ENCODE measurements around the gene FILIP1. TPM values are rescaled to one million over a fixed set of nuclear protein-coding genes. Genes with fewer than 3 reads are reported as not detected.
"Not testable (repeated sequence)": the region's sequence is repeated elsewhere in the genome, so short reads cannot be mapped to it uniquely, and the experiment has no call there.

Gene FILIP1
- total and polyA plus RNA-seq, 9 donors = 20.3 to 49.0 (median 42.4) TPM

DNA sequence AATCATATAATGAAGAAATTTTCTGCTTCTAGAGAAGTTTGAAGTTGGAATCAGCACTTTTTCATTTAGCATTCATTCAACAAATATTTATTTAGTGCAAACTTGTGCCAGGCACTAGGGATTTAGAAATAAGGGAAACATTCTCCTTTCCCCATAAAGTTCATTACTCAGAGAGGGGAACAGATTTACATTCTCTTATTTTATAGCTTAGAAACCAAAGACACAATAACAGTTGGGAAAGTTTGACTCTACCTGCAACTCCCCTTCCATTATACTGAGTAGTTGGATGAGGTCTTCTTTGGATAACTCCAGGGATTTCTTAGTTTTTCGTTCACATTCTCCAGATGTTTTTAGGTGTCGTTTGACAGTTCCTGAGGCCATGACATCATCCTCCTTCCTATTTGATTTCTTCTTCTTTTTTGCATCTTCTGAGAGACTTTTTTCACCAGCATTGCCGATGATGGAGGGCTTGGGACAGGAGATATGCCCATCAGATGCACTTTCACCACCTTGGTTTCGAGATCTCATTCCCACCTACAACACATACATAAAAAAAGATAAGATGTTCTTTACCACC, 79.1 kb downstream of the FILIP1 start:
- Histone ChIP-seq H3K4me3 (ENCODE audit: low read length) (no peak overlapping the region), H3K27ac (ENCODE audit: low read length) (no peak overlapping the region), H3K36me3 (ENCODE audit: control insufficient read depth, insufficient read depth, low read length) (peaks cover 6% of the 10 kb centered on the region), H3K9me3 (replicated peaks; ENCODE audit: control insufficient read depth, low read depth, low read length) (peaks cover 2% of the 10 kb centered on the region), H3K4me1 (ENCODE audit: control insufficient read depth, insufficient read depth, low read length) (no peaks in the 10 kb centered on the region), H3K27me3 (ENCODE audit: control insufficient read depth, insufficient read depth, low read length) (no peaks in the 10 kb centered on the region)
- no CpG with 5 or more reads among the region's 4 CpGs for WGBS (ENCODE audit: insufficient coverage)
- DNase-seq = no peak

DNA sequence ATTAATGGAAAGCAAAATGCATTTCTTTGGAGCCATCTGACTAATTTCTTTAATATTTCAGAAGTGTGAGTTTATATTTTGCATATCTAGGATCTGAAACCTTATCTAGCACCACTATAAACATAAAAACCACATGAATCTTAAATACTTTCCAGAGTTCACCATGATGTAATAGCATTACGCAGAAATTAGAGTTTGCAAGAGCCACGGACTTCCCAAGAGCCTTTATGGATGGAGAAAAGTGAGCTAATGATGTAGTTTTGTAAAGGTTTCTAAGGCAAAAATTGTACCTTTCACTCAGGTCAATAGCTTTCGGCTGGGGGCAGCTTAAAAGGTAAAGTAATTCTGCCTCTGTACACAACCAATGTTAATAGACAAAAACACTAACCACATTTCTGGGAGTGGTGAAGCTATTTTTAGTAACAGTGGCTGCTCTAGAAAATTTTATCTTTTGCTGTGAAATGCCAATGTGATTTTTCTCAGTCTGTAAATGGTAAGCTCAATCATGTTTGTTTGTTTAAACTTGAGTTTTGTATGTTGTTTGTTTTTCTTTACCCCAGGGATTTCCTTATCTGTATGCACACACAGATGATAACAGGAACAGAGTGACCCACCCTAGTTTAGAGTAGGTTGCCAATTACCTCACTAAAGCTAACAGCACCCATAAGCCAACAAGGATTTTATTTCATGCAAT, 80.5 kb downstream of the FILIP1 start:
- Histone ChIP-seq H3K9me3 (replicated peaks; ENCODE audit: control insufficient read depth, low read depth, low read length) (peaks cover 2% of the 10 kb centered on the region), H3K27me3 (ENCODE audit: control insufficient read depth, insufficient read depth, low read length) (no peaks in the 10 kb centered on the region), H3K36me3 (ENCODE audit: control insufficient read depth, insufficient read depth, low read length) (peaks cover 6% of the 10 kb centered on the region), H3K27ac (ENCODE audit: low read length) (no peak overlapping the region), H3K4me3 (ENCODE audit: low read length) (no peak overlapping the region), H3K4me1 (ENCODE audit: control insufficient read depth, insufficient read depth, low read length) (no peaks in the 10 kb centered on the region)
- DNase-seq = no peak
- 51% methylated on average over 2 of the region's 3 CpGs for WGBS (ENCODE audit: insufficient coverage)

DNA sequence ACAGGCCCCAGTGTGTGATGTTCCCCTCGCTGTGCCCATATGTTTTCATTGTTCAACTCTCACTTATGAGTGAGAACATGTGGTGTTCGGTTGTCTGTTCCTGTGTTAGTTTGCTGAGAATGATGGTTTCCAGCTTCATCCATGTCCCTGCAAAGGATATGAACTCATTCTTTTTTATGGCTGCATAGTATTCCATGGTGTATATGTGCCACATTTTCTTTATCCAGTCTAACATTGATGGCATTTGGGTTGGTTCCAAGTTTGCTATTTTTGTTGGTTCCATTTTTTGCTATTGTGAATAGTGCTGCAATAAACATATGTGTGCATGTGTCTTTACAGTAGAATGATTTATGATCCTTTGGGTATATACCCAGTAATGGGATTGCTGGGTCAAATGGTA, 83.0 kb downstream of the FILIP1 start:
- WGBS (ENCODE audit: insufficient coverage) = no CpG with 5 or more reads among the region's 2 CpGs
- H3K9me3 ChIP-seq (replicated peaks; ENCODE audit: control insufficient read depth, low read depth, low read length); H3K27me3 ChIP-seq (ENCODE audit: control insufficient read depth, insufficient read depth, low read length); H3K4me1 ChIP-seq (ENCODE audit: control insufficient read depth, insufficient read depth, low read length); H3K4me3 ChIP-seq (ENCODE audit: low read length); H3K36me3 ChIP-seq (ENCODE audit: control insufficient read depth, insufficient read depth, low read length); DNase-seq; H3K27ac ChIP-seq (ENCODE audit: low read length): not testable (repeated sequence)

DNA sequence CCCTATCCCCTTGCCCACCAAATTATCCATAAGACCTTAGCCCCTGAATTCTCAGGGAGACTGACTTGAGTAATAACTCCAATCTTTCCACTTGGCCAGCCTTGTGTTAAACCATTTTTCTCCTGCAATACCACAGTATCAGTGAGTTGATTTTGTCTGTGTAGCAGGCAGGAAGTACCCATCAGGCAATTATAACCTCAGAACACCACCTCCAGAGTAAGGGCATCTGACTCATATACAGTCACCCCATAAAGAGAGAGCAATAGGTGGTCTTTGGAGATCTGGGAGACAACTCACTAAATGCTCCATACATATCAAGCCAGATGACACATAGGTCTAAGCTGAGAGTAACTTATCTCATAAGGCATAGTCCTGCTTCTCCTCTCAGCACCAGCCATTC, 83.7 kb downstream of the FILIP1 start:
- no peak for DNase-seq
- H3K4me1 ChIP-seq (ENCODE audit: control insufficient read depth, insufficient read depth, low read length) = no peaks in the 10 kb centered on the region
- H3K36me3 ChIP-seq (ENCODE audit: control insufficient read depth, insufficient read depth, low read length) = peaks cover 6% of the 10 kb centered on the region
- peaks cover 2% of the 10 kb centered on the region for H3K9me3 ChIP-seq (replicated peaks; ENCODE audit: control insufficient read depth, low read depth, low read length)
- no peaks in the 10 kb centered on the region for H3K27me3 ChIP-seq (ENCODE audit: control insufficient read depth, insufficient read depth, low read length)
- H3K4me3 ChIP-seq (ENCODE audit: low read length) = no peak overlapping the region
- no peak overlapping the region for H3K27ac ChIP-seq (ENCODE audit: low read length)

DNA sequence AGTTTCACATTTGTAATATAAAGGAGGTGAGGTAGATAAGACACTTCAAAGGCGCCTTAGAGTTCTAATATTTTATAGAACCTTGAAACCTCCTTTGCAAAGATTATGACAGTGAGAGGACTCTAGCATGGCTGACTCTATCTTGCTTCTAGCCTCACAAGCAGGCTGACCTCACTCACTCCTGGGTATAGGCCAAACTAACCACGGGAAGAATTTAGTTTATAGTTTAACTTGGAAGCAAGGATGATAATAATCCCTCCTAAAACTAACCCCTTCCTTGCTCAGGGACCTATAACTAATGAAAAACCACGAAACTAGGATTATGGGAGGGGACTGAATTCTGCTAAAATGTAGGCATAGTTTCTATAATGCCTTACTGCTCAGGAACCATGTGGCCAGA, 84.3 kb downstream of the FILIP1 start:
- Histone ChIP-seq H3K36me3 (ENCODE audit: control insufficient read depth, insufficient read depth, low read length) (peaks cover 3% of the 10 kb centered on the region), H3K9me3 (replicated peaks; ENCODE audit: control insufficient read depth, low read depth, low read length) (peaks cover 2% of the 10 kb centered on the region), H3K27me3 (ENCODE audit: control insufficient read depth, insufficient read depth, low read length) (no peaks in the 10 kb centered on the region), H3K4me3 (ENCODE audit: low read length) (no peak overlapping the region), H3K27ac (ENCODE audit: low read length) (no peak overlapping the region), H3K4me1 (ENCODE audit: control insufficient read depth, insufficient read depth, low read length) (no peaks in the 10 kb centered on the region)
- WGBS (ENCODE audit: insufficient coverage) = no CpG with 5 or more reads among the region's 3 CpGs
- peak; percentile 55 for DNase-seq

DNA sequence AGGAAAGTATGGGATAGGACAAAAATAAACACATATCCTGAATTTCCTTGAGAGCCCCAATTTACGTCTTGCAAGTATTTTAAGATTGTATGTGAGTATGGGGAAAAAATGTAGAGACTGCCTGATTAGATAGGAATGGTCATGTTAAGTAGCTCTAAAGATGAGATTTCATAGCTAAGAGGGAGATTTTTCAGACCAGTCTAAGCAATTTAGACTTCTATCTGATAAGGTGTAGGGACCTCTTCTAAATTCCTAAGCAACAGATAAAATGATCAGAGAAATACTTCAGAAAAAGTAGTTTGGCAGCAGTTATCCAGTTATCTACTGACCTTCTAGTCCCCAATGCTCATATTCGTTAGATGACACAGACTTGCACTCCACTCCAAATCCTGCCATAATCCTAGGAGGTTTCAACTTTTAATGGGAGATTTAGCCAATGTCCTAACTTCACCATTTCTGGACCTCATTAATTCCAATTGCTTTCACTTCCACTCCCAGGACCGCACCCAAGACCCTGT, 90.0 kb downstream of the FILIP1 start:
- H3K27ac ChIP-seq (ENCODE audit: low read length) = no peak overlapping the region
- H3K27me3 ChIP-seq (ENCODE audit: control insufficient read depth, insufficient read depth, low read length) = no peaks in the 10 kb centered on the region
- no peaks in the 10 kb centered on the region for H3K36me3 ChIP-seq (ENCODE audit: control insufficient read depth, insufficient read depth, low read length)
- H3K4me3 ChIP-seq (ENCODE audit: low read length) = no peak overlapping the region
- 50% methylated on average over 1 of the region's 3 CpGs for WGBS (ENCODE audit: insufficient coverage)
- H3K9me3 ChIP-seq (replicated peaks; ENCODE audit: control insufficient read depth, low read depth, low read length) = no peaks in the 10 kb centered on the region
- DNase-seq = no peak
- H3K4me1 ChIP-seq (ENCODE audit: control insufficient read depth, insufficient read depth, low read length) = peaks cover 3% of the 10 kb centered on the region

DNA sequence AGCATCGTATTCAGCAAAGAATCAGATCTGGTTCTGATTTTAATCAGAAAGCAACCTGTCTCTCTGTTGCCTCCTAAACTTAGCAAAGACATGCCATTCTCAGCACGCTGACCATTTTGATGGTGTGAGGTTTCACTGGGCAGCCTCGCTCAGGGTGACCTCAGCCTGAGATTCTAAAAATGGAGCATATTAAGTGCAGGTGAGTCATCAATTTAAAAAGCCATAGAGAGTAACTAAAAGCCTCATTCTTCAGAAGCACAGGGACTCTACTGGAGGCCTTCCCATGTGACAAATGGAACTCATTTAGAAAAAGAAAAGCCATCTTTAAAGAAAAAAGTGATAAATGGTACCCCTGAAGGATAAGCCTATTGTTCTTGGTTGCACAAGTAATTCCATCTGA, 91.3 kb downstream of the FILIP1 start:
- Histone ChIP-seq H3K36me3 (ENCODE audit: control insufficient read depth, insufficient read depth, low read length) (no peaks in the 10 kb centered on the region), H3K27ac (ENCODE audit: low read length) (peak overlapping the region; percentile 48), H3K4me3 (ENCODE audit: low read length) (no peak overlapping the region), H3K9me3 (replicated peaks; ENCODE audit: control insufficient read depth, low read depth, low read length) (no peaks in the 10 kb centered on the region), H3K27me3 (ENCODE audit: control insufficient read depth, insufficient read depth, low read length) (no peaks in the 10 kb centered on the region), H3K4me1 (ENCODE audit: control insufficient read depth, insufficient read depth, low read length) (peaks cover 3% of the 10 kb centered on the region)
- whole genome bisulfite sequencing (ENCODE audit: insufficient coverage) = no CpG with 5 or more reads among the region's 3 CpGs
- DNase-seq = peak; percentile 87

DNA sequence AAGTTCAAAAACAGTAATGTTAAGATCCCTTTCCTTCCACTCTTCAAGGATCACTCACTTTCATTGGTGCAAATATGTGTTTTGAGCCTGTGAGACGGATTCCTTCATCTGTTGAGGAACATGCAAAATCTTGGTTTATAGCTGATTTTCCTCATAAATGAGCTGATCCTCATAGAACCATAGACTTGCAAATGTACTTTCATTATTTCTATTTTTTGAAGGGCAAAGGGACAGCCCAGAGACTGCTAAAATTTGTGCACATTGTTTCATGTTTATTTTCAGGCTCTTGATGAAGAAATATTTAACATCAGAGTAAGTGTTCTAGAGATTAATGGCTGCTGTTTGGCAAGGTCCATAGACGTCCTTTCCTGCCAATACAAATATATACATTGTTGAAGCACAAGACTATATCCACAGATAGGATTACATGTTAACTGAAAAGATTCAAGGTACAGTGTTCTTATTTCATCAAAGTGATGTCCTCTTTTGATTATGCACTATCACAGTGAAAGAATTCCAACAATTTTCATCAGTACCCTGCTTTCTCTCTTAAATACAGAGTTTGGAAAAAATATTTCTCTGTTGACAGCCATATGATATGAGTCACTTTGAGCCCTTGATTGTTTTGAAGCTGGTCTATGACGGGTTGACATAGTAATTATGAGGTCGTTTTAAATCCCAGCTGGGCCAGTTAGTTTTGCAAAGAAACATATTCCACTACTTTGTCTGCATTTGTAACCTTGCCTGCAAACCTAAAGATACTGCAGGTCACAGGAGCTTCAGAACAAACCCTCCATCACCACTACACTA, 95.7 kb downstream of the FILIP1 start:
- peaks cover 3% of the 10 kb centered on the region for H3K4me1 ChIP-seq (ENCODE audit: control insufficient read depth, insufficient read depth, low read length)
- WGBS (ENCODE audit: insufficient coverage) = no CpG with 5 or more reads among the region's 4 CpGs
- H3K27ac ChIP-seq (ENCODE audit: low read length) = no peak overlapping the region

DNA sequence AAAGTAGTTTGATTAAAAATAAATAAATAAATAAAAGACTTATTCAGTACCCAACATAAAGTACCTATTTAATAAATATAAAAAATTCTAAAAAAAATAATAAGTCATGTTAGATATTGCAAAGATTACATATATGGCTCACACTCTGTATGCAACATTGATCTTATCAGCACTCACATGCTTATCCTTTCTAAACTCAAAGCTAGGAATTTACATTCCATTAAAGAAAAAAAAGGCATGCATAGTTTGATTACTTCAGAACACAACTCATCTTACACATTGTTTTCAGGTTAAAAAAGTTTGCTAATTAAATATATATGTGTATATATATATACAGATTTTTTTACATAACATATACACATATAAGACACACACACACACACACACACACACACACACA, 96.4 kb downstream of the FILIP1 start:
- Histone ChIP-seq H3K4me1 (ENCODE audit: control insufficient read depth, insufficient read depth, low read length) (peaks cover under 1% of the 10 kb centered on the region), H3K27ac (ENCODE audit: low read length) (no peak overlapping the region), H3K4me3 (ENCODE audit: low read length) (no peak overlapping the region)

More for the DNA sequence above, 95.7 kb downstream of the FILIP1 start:
- Histone ChIP-seq H3K27me3 (ENCODE audit: control insufficient read depth, insufficient read depth, low read length) (no peaks in the 10 kb centered on the region), H3K9me3 (replicated peaks; ENCODE audit: control insufficient read depth, low read depth, low read length) (no peaks in the 10 kb centered on the region), H3K36me3 (ENCODE audit: control insufficient read depth, insufficient read depth, low read length) (no peaks in the 10 kb centered on the region), H3K4me3 (ENCODE audit: low read length) (no peak overlapping the region)
- DNase-seq = no peak

DNA sequence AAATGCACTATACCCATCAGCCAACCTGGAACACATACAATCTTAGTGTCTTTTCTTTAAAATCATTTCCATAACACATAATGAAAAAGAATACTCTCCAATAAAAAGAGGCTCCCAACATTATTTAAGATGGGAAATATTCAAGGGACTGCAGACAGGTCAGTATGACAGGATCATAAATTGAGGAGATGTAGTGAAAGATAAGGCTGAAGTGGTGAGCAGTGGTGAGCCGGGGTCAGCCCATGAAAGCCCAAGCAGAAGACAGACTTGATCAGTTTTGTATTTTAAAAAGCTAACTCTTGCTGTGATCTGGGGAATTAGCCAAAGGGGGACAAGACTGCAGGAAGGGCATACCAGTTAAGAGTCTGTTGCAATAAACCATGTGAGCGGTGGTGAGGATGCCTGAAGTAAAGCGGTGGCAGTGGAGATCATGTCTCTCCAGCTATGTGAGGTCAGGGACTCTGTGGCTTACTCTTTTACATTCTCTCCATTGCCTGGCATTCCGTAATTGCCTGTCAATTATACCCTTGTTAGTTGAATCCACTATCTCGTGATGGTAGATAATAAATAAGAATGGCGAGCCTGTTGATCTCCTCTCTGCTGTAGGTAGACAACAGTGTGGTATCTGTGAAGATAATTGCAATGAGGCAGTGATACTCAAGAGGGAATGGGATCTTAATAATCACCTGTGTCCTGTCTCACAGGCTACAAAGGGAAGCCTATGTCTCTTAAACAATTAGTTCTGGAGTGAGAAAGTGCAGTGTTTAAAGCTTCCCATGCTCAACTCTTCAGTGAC, 97.4 kb downstream of the FILIP1 start:
- no peaks in the 10 kb centered on the region for H3K9me3 ChIP-seq (replicated peaks; ENCODE audit: control insufficient read depth, low read depth, low read length)
- H3K4me1 ChIP-seq (ENCODE audit: control insufficient read depth, insufficient read depth, low read length) = no peaks in the 10 kb centered on the region
- no peak overlapping the region for H3K27ac ChIP-seq (ENCODE audit: low read length)
- H3K4me3 ChIP-seq (ENCODE audit: low read length) = no peak overlapping the region
- 79% methylated on average over 4 of the region's 6 CpGs for WGBS (ENCODE audit: insufficient coverage)
- H3K36me3 ChIP-seq (ENCODE audit: control insufficient read depth, insufficient read depth, low read length) = no peaks in the 10 kb centered on the region
- no peaks in the 10 kb centered on the region for H3K27me3 ChIP-seq (ENCODE audit: control insufficient read depth, insufficient read depth, low read length)
- no peak for DNase-seq

More for the DNA sequence above, 96.4 kb downstream of the FILIP1 start:
- Histone ChIP-seq H3K36me3 (ENCODE audit: control insufficient read depth, insufficient read depth, low read length) (no peaks in the 10 kb centered on the region), H3K9me3 (replicated peaks; ENCODE audit: control insufficient read depth, low read depth, low read length) (no peaks in the 10 kb centered on the region), H3K27me3 (ENCODE audit: control insufficient read depth, insufficient read depth, low read length) (no peaks in the 10 kb centered on the region)
- no peak for DNase-seq

Measured in muscle of leg (tissue), 11 donors.